ENCODE results near the gene CFAP100.

CFAP100 gene

GRCh38 chr3:126484148-126484547 is 89.4 kb downstream of the CFAP100 start:
- Histone ChIP-seq H3K36me3 (no peaks in the 10 kb centered on the region), H3K9me3 (no peaks in the 10 kb centered on the region), H3K4me1 (ENCODE audit: control insufficient read depth in 1 of 2, insufficient read depth in 1 of 2, low read depth in 1 of 2, low read length in 1 of 2) (peaks cover 58 to 60% of the 10 kb centered on the region in 2 experiments), H3K27me3 (no peaks in the 10 kb centered on the region), H3K4me3 (ENCODE audit: low read depth in 1 of 2, low read length in 1 of 2) (no peak overlapping the region), H3K27ac (peak overlapping the region; percentile 57)
- TF ChIP-seq CTCF (IDR thresholded peaks at IDR 0.05) = no peak

GRCh38 chr3:126484662-126485061 is 90.0 kb downstream of the CFAP100 start:
- no peak for TF ChIP-seq CTCF (IDR thresholded peaks at IDR 0.05)

GRCh38 chr3:126485176-126485897 is 90.6 kb downstream of the CFAP100 start:
- Histone ChIP-seq H3K4me3 (ENCODE audit: low read depth in 1 of 2, low read length in 1 of 2) (no peak overlapping the region), H3K27ac (peak overlapping the region; percentile 89), H3K9me3 (no peaks in the 10 kb centered on the region), H3K27me3 (no peaks in the 10 kb centered on the region), H3K4me1 (ENCODE audit: control insufficient read depth in 1 of 2, insufficient read depth in 1 of 2, low read depth in 1 of 2, low read length in 1 of 2) (peaks cover 70 to 72% of the 10 kb centered on the region in 2 experiments), H3K36me3 (no peaks in the 10 kb centered on the region)
- TF ChIP-seq CTCF (IDR thresholded peaks at IDR 0.05) = no peak

More at GRCh38 chr3:126484662-126485061, 90.0 kb downstream of the CFAP100 start:
- Histone ChIP-seq H3K4me3 (ENCODE audit: low read depth in 1 of 2, low read length in 1 of 2) (no peak overlapping the region), H3K27me3 (no peaks in the 10 kb centered on the region), H3K27ac (peak overlapping the region; percentile 57), H3K4me1 (ENCODE audit: control insufficient read depth in 1 of 2, insufficient read depth in 1 of 2, low read depth in 1 of 2, low read length in 1 of 2) (peaks cover 64 to 65% of the 10 kb centered on the region in 2 experiments), H3K9me3 (no peaks in the 10 kb centered on the region), H3K36me3 (no peaks in the 10 kb centered on the region)

- Histone ChIP-seq H3K4me3 (ENCODE audit: low read depth in 1 of 2, low read length in 1 of 2) (no peak overlapping the region), H3K27me3 (no peaks in the 10 kb centered on the region), H3K36me3 (no peaks in the 10 kb centered on the region), H3K4me1 (ENCODE audit: control insufficient read depth in 1 of 2, insufficient read depth in 1 of 2, low read depth in 1 of 2, low read length in 1 of 2) (peaks cover 76 to 78% of the 10 kb centered on the region in 2 experiments), H3K9me3 (no peaks in the 10 kb centered on the region), H3K27ac (peak overlapping the region; percentile 89)
- no peak for TF ChIP-seq CTCF (IDR thresholded peaks at IDR 0.05)
These were observed 91.2 kb downstream of the CFAP100 start for GRCh38 chr3:126485956-126486355.
